ENCODE measurements around the gene PSME1. TPM values are rescaled to one million over a fixed set of nuclear protein-coding genes. Genes with fewer than 3 reads are reported as not detected.

PSME1 gene
- polyA plus RNA-seq, 2 of the 4 experiments (the other 2 are of a cell fraction) = 83.6 to 124 TPM

DNA sequence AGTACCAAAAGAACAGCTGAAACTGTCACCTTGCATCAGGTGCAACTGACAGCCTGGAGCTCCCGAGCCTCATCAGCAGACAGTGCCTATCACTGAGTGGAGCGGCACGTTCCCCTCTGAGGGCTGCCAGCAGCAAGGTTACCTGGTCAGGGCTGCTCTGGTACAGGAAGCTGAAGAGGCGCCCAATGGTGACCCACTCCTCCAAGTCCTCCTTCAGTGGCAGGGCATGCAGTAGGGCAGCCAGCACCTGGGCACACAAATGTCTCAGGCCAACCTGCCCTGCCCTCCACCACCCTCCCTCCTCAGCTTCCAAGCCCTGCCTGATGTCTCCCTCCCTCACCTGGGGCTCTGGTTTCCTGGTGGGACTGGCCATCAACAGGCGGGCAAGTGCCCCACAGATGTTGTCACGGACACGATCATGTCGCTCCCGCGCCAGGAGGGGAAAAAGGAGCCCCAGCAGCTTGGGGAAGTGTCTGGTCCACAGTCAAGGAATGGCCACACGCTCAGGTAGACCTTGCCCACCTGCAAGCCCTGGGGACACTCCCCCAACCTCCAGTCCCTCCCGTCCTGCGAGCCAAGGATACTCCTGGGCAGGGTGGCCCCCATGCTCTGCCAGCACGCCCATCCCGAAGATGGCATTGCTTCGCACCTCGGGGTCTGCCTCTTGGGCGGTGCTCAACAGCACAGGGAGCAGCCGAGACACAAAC, 45.5 kb downstream of the PSME1 start (continued):
- TF ChIP-seq RNF2 (IDR thresholded peaks at IDR 0.05; ENCODE audit: borderline replicate concordance, low read depth) (no peak), HOXB13 (CRISPR knock-in tag; IDR thresholded peaks at IDR 0.05; ENCODE audit: low read depth) (no peak)

DNA sequence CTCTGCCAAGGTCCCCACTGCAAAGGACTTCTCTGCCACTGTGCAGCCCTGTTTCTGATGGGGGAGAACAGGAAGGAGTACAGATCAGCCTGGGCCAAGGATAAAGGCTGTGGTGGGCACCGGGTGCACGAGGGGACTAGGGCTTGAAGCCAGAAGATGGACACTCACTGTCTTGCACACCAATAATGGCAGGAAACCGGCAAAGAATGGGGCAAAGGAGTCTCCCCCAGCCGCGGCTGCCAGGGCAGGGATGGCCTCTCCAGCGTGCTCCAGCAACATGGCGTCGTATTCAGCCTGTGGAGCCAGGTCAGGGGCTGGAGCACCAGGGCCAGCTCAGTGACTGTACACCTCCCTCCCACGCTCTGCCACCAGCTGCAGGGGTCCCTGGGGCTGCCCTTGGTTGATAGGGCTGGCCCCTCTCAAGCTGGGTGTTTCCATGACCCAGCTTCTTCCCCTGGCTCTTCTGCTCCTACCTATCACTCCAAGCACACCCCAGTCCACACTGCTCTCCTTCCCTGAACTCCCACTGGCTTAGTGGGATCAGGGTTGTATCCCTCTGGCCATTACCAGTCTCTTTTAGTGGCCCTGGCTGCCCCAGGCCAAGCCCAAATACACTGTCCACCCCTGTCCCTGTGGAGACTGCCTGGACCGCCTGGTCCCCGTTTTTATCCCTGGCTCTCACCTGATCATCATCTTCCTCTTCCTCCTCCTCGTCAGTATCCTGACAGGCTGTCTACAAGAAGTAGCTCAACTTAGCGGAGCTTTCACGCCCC, 46.3 kb downstream of the PSME1 start:
- POLR2A ChIA-PET = interaction anchor here (1.2 kb wide), 1 partner anchor 68 kb away, joined by 3 read pairs; the partner anchor contains the start of genes DCAF11 and NRL
- TF ChIP-seq SREBF2 (IDR thresholded peaks at IDR 0.05) (no peak), MAFK (IDR thresholded peaks at IDR 0.05; ENCODE audit: partially characterized antibody) (no peak), JUNB (IDR thresholded peaks at IDR 0.05) (no peak), ESRRA (IDR thresholded peaks at IDR 0.05; ENCODE audit: borderline replicate concordance, low read length) (no peak), RAD21 (conservative IDR thresholded peaks at IDR 0.05 in 1 of 2, IDR thresholded peaks at IDR 0.05 in 1 of 2) (no peak), ZSCAN20 (CRISPR knock-in tag; IDR thresholded peaks at IDR 0.05) (no peak), ZC3H11A (IDR thresholded peaks at IDR 0.05) (no peak), KDM1A (IDR thresholded peaks at IDR 0.05; ENCODE audit: low read depth) (no peak), RARB (CRISPR knock-in tag; IDR thresholded peaks at IDR 0.05) (no peak), EP300 (IDR thresholded peaks at IDR 0.05) (no peak), KDM5A (IDR thresholded peaks at IDR 0.05) (no peak), BHLHE40 (IDR thresholded peaks at IDR 0.05; ENCODE audit: low read depth, low read length) (no peak), POLR2AphosphoS2 (conservative IDR thresholded peaks at IDR 0.05; ENCODE audit: low read length) (no peak)
- TF ChIP-seq, protein P1, sequence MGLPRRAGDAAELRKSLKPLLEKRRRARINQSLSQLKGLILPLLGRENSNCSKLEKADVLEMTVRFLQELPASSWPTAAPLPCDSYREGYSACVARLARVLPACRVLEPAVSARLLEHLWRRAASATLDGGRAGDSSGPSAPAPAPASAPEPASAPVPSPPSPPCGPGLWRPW (IDR thresholded peaks at IDR 0.05) = no peak
- TF ChIP-seq, protein P2, sequence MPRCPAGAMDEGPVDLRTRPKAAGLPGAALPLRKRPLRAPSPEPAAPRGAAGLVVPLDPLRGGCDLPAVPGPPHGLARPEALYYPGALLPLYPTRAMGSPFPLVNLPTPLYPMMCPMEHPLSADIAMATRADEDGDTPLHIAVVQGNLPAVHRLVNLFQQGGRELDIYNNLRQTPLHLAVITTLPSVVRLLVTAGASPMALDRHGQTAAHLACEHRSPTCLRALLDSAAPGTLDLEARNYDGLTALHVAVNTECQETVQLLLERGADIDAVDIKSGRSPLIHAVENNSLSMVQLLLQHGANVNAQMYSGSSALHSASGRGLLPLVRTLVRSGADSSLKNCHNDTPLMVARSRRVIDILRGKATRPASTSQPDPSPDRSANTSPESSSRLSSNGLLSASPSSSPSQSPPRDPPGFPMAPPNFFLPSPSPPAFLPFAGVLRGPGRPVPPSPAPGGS (IDR thresholded peaks at IDR 0.05) = no peak
- TF ChIP-seq, protein P3, sequence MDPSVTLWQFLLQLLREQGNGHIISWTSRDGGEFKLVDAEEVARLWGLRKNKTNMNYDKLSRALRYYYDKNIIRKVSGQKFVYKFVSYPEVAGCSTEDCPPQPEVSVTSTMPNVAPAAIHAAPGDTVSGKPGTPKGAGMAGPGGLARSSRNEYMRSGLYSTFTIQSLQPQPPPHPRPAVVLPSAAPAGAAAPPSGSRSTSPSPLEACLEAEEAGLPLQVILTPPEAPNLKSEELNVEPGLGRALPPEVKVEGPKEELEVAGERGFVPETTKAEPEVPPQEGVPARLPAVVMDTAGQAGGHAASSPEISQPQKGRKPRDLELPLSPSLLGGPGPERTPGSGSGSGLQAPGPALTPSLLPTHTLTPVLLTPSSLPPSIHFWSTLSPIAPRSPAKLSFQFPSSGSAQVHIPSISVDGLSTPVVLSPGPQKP (IDR thresholded peaks at IDR 0.05; ENCODE audit: low read depth, low read length) = no peak
- Histone ChIP-seq H3K9me3 (no peaks in the 10 kb centered on the region), H3K27ac (no peak overlapping the region), H3K4me1 (peaks cover 4% of the 10 kb centered on the region; the same call in 2 of the 3 replicates), H3K4me2 (no peak overlapping the region), H3K4me3 (no peak overlapping the region)
- WGBS (ENCODE audit: missing lambda C conversion rate) = 89% methylated on average over 14 of the region's 14 CpGs
- no peak for FAIRE-seq
- no peak; a peak in 1 of 6 replicates for ATAC-seq
- CTCF ChIA-PET = interaction anchor here (0.7 to 8.0 kb wide), 2 partner anchors 22 to 27 kb away, joined by 3 to 64 read pairs; partner anchors contain the start of gene IRF9
- DNase-seq (ENCODE audit: low read depth in 1 of 2, low spot score in 1 of 2) = no peak

DNA sequence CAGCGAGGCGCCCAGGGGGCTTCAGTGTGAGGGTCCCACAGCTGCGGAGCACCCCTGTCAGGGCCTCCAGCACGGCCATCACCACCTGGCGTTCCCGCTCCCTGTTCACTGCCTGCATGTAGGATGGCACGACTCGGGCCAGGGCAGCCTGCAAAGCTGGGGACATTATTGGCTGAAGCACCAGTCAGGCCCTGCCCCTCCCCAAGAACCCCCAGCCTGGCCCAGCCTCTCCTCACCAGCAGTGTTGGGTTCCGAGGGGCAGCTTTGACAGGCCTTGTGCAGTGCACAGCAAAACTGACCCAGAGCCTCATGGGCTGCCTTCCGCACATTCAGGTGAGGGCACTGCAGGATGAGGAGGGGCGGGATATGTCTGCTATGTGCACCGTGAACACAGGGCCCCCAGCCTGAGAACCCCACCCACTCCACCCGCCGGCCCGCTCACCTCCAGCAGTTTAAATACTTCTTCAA, 47.1 kb downstream of the PSME1 start:
- ChIA-PET POLR2A (interaction anchor here (1.2 kb wide), 1 partner anchor 69 kb away, joined by 3 read pairs; the partner anchor contains the start of genes DCAF11 and NRL), CTCF (interaction anchor here (8.0 kb wide), 1 partner anchor 22 kb away, joined by 64 read pairs; the partner anchor contains the start of gene IRF9)
- no peak overlapping the region for H3K27ac ChIP-seq
- no peak for FAIRE-seq
- no peak for ATAC-seq
- no peak overlapping the region for H3K4me2 ChIP-seq
- TF ChIP-seq GATA3 (IDR thresholded peaks at IDR 0.05; ENCODE audit: borderline replicate concordance) (no peak), ZSCAN20 (CRISPR knock-in tag; IDR thresholded peaks at IDR 0.05) (no peak), EHF (CRISPR knock-in tag; IDR thresholded peaks at IDR 0.05) (no peak), HEYL (CRISPR knock-in tag; IDR thresholded peaks at IDR 0.05) (no peak), ZFP36 (IDR thresholded peaks at IDR 0.05; ENCODE audit: borderline replicate concordance, partially characterized antibody) (no peak), EP300 (IDR thresholded peaks at IDR 0.05) (no peak), KDM1A (IDR thresholded peaks at IDR 0.05; ENCODE audit: low read depth) (no peak), ESRRA (IDR thresholded peaks at IDR 0.05; ENCODE audit: borderline replicate concordance, low read length) (no peak), EHMT2 (IDR thresholded peaks at IDR 0.05; ENCODE audit: low read depth) (no peak), FOSL2 (IDR thresholded peaks at IDR 0.05) (no peak), FOSL2 (CRISPR knock-in tag; IDR thresholded peaks at IDR 0.05) (no peak)
- TF ChIP-seq, protein P4, sequence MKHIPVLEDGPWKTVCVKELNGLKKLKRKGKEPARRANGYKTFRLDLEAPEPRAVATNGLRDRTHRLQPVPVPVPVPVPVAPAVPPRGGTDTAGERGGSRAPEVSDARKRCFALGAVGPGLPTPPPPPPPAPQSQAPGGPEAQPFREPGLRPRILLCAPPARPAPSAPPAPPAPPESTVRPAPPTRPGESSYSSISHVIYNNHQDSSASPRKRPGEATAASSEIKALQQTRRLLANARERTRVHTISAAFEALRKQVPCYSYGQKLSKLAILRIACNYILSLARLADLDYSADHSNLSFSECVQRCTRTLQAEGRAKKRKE (CRISPR knock-in tag; IDR thresholded peaks at IDR 0.05; ENCODE audit: low read depth) = no peak
- TF ChIP-seq, protein P1 (IDR thresholded peaks at IDR 0.05) = no peak
- no peak overlapping the region for H3K4me3 ChIP-seq
- peaks cover 9% of the 10 kb centered on the region; the same call in 2 of the 3 replicates for H3K4me1 ChIP-seq
- 91% methylated on average over 7 of the region's 15 CpGs for WGBS (ENCODE audit: missing lambda C conversion rate)
- H3K9me3 ChIP-seq = no peaks in the 10 kb centered on the region
- DNase-seq (ENCODE audit: low read depth in 1 of 2, low spot score in 1 of 2) = no peak

Measured in A549 (cell line).